GM12878 (cell line): ENCODE measurements around the gene HAAO. TPM values are rescaled to one million over a fixed set of nuclear protein-coding genes. Genes with fewer than 3 reads are reported as not detected.

Experiments used
- BACH1 ChIP-seq: fragments of 450-650 bp; IDR thresholded peaks from 2 replicates; pipeline ENCODE4 v1.6.1; 2017; ENCODE audit warnings: mild to moderate bottlenecking, borderline replicate concordance
- BHLHE40 ChIP-seq, 2 experiments: fragments of 450-650 bp in 1 of 2; IDR thresholded peaks; 2 replicates each; pipeline ENCODE4 v1.6.1; 2011 to 2017; ENCODE audit warnings: low read depth in 2 of 2, borderline replicate concordance in 1 of 2, improper control_type of control experiment in 1 of 2, low read length in 1 of 2, mild to moderate bottlenecking in 1 of 2
- BMI1 ChIP-seq: fragments of 450-650 bp; IDR thresholded peaks from 2 replicates; pipeline ENCODE4 v1.6.1; 2016; ENCODE audit warnings: mild to moderate bottlenecking, moderate library complexity, borderline replicate concordance
- CBX5 ChIP-seq: sonication (generic); IDR thresholded peaks from 2 replicates; pipeline ENCODE4 v1.6.1; 2016; ENCODE audit warnings: low read depth, moderate library complexity, mild to moderate bottlenecking, inconsistent platforms
- CEBPB ChIP-seq, 2 experiments: fragments of 150-350 bp in 1 of 2; IDR thresholded peaks; 2 replicates each; pipeline ENCODE4 v1.6.1; 2012 to 2014; ENCODE audit warnings: low read depth in 2 of 2, low read length in 2 of 2, borderline replicate concordance in 1 of 2, inconsistent platforms in 1 of 2
- CHD1 ChIP-seq: IDR thresholded peaks from 2 replicates; pipeline ENCODE4 v1.6.1; 2012; ENCODE audit warnings: low read depth, low read length, improper control_type of control experiment
- CTCF ChIP-seq, 3 experiments: IDR thresholded peaks in 2 of 3; conservative IDR thresholded peaks in 1 of 3; 2 replicates each; pipeline ENCODE4 v1.5.1; 2011; ENCODE audit warnings: low read depth in 3 of 3, low read length in 3 of 3, mild to moderate bottlenecking in 3 of 3, control low read depth in 2 of 3, moderate library complexity in 2 of 3, inconsistent platforms in 1 of 3, mixed read lengths in 1 of 3; ENCODE audit not compliant: control insufficient read depth in 2 of 3, insufficient read depth in 1 of 3; ENCODE audit errors: extremely low read depth in 1 of 3
- DPF2 ChIP-seq: fragments of 450-650 bp; IDR thresholded peaks from 2 replicates; pipeline ENCODE4 v1.6.1; 2017; ENCODE audit warnings: mild to moderate bottlenecking
- ELK1 ChIP-seq: IDR thresholded peaks from 2 replicates; pipeline ENCODE4 v1.6.1; 2012; ENCODE audit warnings: low read depth, low read length, improper control_type of control experiment
- HDAC2 ChIP-seq: fragments of 200-600 bp; sonication (generic); IDR thresholded peaks from 2 replicates; pipeline ENCODE4 v1.6.1; 2017
- MTA3 ChIP-seq: IDR thresholded peaks from 2 replicates; pipeline ENCODE4 v1.6.1; 2012; ENCODE audit warnings: low read length, inconsistent platforms, borderline replicate concordance
- MYC ChIP-seq: IDR thresholded peaks from 2 replicates; pipeline ENCODE4 v1.6.1; 2011; ENCODE audit warnings: mild to moderate bottlenecking, low read length, moderate library complexity, inconsistent platforms; ENCODE audit not compliant: insufficient read depth, insufficient replicate concordance, insufficient read length, severe bottlenecking
- NKRF ChIP-seq: fragments of 450-650 bp; conservative IDR thresholded peaks from 2 replicates; pipeline ENCODE4 v1.6.1; 2017; ENCODE audit warnings: mild to moderate bottlenecking, moderate library complexity
- NR2C1 ChIP-seq: fragments of 450-650 bp; IDR thresholded peaks from 2 replicates; pipeline ENCODE4 v1.6.1; 2017; ENCODE audit warnings: antibody characterized with exemption, mild to moderate bottlenecking, moderate library complexity
- RAD21 ChIP-seq: IDR thresholded peaks from 2 replicates; pipeline ENCODE4 v1.6.1; 2011; ENCODE audit warnings: mild to moderate bottlenecking, low read depth, low read length, moderate library complexity; ENCODE audit not compliant: insufficient read depth
- RUNX3 ChIP-seq: IDR thresholded peaks from 2 replicates; pipeline ENCODE4 v1.6.1; 2012; ENCODE audit warnings: low read length, inconsistent platforms
- SREBF2 ChIP-seq: IDR thresholded peaks from 2 replicates; pipeline ENCODE4 v1.6.1; 2012; ENCODE audit warnings: mild to moderate bottlenecking, low read length
- STAT1 ChIP-seq: fragments of 450-650 bp; conservative IDR thresholded peaks from 2 replicates; pipeline ENCODE4 v1.6.1; 2014; ENCODE audit warnings: antibody characterized with exemption, mild to moderate bottlenecking
- TARDBP ChIP-seq: IDR thresholded peaks from 2 replicates; pipeline ENCODE4 v1.6.1; 2016; ENCODE audit warnings: borderline replicate concordance
- TBL1XR1 ChIP-seq: IDR thresholded peaks from 2 replicates; pipeline ENCODE4 v1.6.1; 2012; ENCODE audit warnings: low read depth, low read length, improper control_type of control experiment
- TCF12 ChIP-seq: IDR thresholded peaks from 2 replicates; pipeline ENCODE4 v1.6.1; 2011; ENCODE audit warnings: low read depth, mild to moderate bottlenecking, low read length
- ZNF592 ChIP-seq: fragments of 450-650 bp; IDR thresholded peaks from 2 replicates; pipeline ENCODE4 v1.6.1; 2017; ENCODE audit warnings: mild to moderate bottlenecking, moderate library complexity
- ZSCAN29 ChIP-seq: fragments of 450-650 bp; IDR thresholded peaks from 2 replicates; pipeline ENCODE4 v1.6.1; 2017; ENCODE audit warnings: mild to moderate bottlenecking, moderate library complexity
- polyA plus RNA-seq, 11 experiments: library from polyadenylated mRNA; depleted of rRNA in 4 of 11; unstranded in 6 of 11; stranded (reverse) in 5 of 11; fragments of >200 nt; fragmentation: Nextera tagmentation in 4 of 11; fragmentation: Illumina TruSeq in 1 of 11; extraction: Ambion mirVana in 4 of 11; extraction: Trizol in 1 of 11; gene quantifications; 1 replicate in 1 of 11; 2 replicates in 10 of 11; pipeline versions ENCODE4 v1.2.1 to v1.2.3, GENCODE V29; 2011 to 2016; ENCODE audit warnings: inconsistent platforms in 2 of 11, missing spikeins in 2 of 11, low read depth in 1 of 11
- total RNA-seq, 4 experiments: library from RNA; depleted of rRNA in 3 of 4; stranded (reverse); fragments of >200 nt in 3 of 4; fragmentation: Illumina TruSeq in 1 of 4; extraction: Trizol in 1 of 4; gene quantifications; 2 replicates each; pipeline versions ENCODE4 v1.2.1 to v1.2.3, GENCODE V29; 2013 to 2021

HAAO gene
- total and polyA plus RNA-seq, 10 of the 15 experiments (the other 5 are each of a cell fraction or from before 2014, with no cell fraction given) = 4.3 to 58.7 (median 26.8) TPM

- TF ChIP-seq ELK1 (no peak), TARDBP (no peak), TCF12 (0 out of 2 replicates have a peak, but pooled peaks have one; percentile 20), STAT1 (0 out of 2 replicates have a peak, but pooled peaks have one; percentile 20), MYC (no peak), DPF2 (no peak), MTA3 (no peak), CEBPB (IDR thresholded peaks at IDR 0.05; ENCODE audit: borderline replicate concordance in 1 of 2, low read depth in 2 of 2, low read length in 2 of 2) (no peak), CHD1 (no peak), BACH1 (peak; percentile 48), RAD21 (peak; percentile 16; the same call in 1 of the 2 replicates), TBL1XR1 (no peak), ZSCAN29 (0 out of 2 replicates have a peak, but pooled peaks have one; percentile 67), ZNF592 (0 out of 2 replicates have a peak, but pooled peaks have one; percentile 45), RUNX3 (0 out of 2 replicates have a peak, but pooled peaks have one; percentile 5), CTCF (IDR thresholded peaks at IDR 0.05 in 2 of 3, conservative IDR thresholded peaks at IDR 0.05 in 1 of 3; ENCODE audit: control insufficient read depth in 2 of 3, extremely low read depth in 1 of 3, insufficient read depth in 1 of 3, low read depth in 3 of 3, low read length in 3 of 3) (peak; percentile 12 to 25 (median 19); a peak in 3 of 6 replicates), SREBF2 (no peak), NR2C1 (no peak), CBX5 (0 out of 2 replicates have a peak, but pooled peaks have one; percentile 5), BMI1 (no peak), BHLHE40 (IDR thresholded peaks at IDR 0.05; ENCODE audit: borderline replicate concordance in 1 of 2, low read depth in 2 of 2, low read length in 1 of 2) (peak; percentile 33 to 37; a peak in 1 of 4 replicates), HDAC2 (no peak), NKRF (0 out of 2 replicates have a peak, but pooled peaks have one; percentile 36)
Measured at GRCh38 chr2:42809819-42810120, 17.4 kb upstream of the HAAO start (continued).
